ENCODE measurements around the gene KSR2. TPM values are rescaled to one million over a fixed set of nuclear protein-coding genes. Genes with fewer than 3 reads are reported as not detected.

The KSR2 gene
- total RNA-seq, 2 experiments from 2014 or later: 0.14 to 0.16 TPM

DNA sequence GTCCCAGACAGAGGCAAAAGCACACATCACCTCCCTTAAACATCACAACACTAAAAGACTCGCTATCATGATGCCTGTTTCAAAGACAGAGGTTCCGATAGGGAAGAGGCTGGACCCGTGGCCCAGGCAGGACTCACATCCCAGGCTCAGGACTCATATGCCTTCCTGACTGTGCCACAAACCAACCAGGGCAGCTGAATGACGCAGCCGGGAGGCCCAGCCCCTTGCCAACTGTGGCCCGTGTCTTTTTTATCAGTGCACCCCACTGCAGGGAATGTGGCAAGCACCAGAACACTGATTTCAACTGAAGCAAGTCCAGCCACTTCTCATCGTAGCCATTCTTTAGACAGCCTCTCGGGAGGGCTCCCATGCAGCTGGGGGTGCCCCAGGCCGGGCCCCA lies 132.3 kb downstream of the KSR2 start:
- intact Hi-C loops (cut with DNase I, micrococcal nuclease): loop anchor here (5.0 to 10.0 kb wide), 2 partner anchors 232 to 249 kb away; no protein-coding TSS in a partner anchor
- Mint-ChIP-seq H3K9me3 (ENCODE audit: low read depth) (no peaks in the 10 kb centered on the region), H3K4me1 (peaks cover 6% of the 10 kb centered on the region), H3K27me3 (peaks cover 19% of the 10 kb centered on the region), H3K36me3 (ENCODE audit: low read depth) (no peaks in the 10 kb centered on the region), H3K27ac (no peak overlapping the region), H3K4me3 (no peak overlapping the region)
- ATAC-seq: no peak
- ChIA-PET POLR2A (no interaction called here), CTCF (interaction anchor here (0.5 to 4.1 kb wide), 20 partner anchors 9 to 956 kb away, joined by 3 to 35 read pairs (median 5); partner anchors contain the start of gene PEBP1)
- DNase-seq: no peak

DNA sequence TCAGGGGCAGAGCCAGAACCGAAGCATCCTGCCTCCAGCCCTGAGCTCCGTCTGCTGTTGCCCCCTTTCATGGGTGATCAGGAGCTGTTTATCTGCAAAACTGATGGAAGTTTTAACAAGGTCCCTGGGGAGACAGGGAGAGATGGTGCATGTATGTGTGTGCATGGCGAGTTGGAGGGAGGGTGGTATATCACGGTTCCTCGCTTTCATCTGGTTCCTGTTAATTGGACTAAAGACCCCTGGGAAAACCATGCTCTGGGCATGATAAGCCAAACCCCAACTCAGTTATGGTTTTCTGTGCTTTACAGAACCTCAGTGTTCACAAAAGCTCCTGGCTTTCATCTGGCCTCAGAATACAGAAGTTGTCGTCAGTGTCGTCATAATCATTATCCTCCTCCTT lies 133.6 kb downstream of the KSR2 start:
- ATAC-seq: no peak
- CTCF ChIA-PET: interaction anchor here (0.8 to 1.0 kb wide), 3 partner anchors 15 to 622 kb away, joined by 3 read pairs; no protein-coding TSS in a partner anchor
- H3K4me3 Mint-ChIP-seq: no peak overlapping the region
- no peak overlapping the region for H3K27ac Mint-ChIP-seq
- H3K4me1 Mint-ChIP-seq: peaks cover 6% of the 10 kb centered on the region
- no peaks in the 10 kb centered on the region for H3K36me3 Mint-ChIP-seq (ENCODE audit: low read depth)
- DNase-seq: no peak
- intact Hi-C loops (cut with DNase I, micrococcal nuclease): loop anchor here (5.0 to 10.0 kb wide), 2 partner anchors 230 to 248 kb away; no protein-coding TSS in a partner anchor
- POLR2A ChIA-PET: no interaction called here
- H3K27me3 Mint-ChIP-seq: peaks cover 17% of the 10 kb centered on the region
- no peaks in the 10 kb centered on the region for H3K9me3 Mint-ChIP-seq (ENCODE audit: low read depth)

DNA sequence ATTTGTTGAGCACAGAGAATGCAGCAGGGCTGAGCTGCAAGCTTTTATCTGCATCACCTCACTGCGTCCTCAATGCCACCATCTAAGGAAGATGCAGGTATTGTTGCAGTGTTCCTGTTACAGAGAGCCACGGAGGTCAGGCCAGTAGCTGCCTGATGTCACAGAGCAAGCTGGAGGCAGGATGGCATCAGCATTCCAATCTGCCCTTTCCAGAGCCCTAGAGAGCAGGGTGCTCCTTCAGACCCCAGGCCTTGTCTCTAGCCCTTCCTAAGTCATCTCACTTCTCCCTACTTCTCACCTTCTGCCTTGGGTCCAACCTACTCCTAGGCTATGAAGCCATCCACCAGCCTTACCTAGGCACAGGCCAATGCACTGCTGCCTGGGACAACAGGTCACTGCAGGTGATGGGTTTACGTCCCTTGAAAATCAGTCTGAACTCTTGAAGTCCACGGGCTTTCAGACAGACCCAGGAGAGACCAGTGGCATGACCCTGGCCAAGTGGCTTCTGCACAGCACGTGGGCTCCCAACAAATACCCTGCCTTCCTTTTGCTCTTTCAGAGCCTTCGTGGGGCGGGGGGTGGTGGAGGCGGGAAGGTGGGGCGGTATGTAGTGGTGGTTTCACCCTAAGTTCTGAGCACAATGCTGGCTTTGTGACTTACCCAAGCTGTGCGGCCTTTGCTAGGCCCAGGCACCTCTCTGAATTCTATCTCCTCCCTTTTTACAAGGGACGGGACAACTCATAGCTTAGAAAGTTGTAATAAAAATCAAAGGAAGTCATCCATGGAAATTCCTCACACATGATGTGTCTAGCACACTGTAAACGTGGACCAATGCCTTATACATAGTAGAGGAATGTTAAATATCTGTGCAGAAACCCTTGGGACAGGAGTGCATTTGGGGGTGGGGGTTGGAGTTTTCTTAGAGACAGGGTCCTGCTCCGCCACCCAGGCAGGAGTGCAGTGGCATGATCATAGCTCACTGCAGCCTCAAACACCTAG lies 136.0 kb downstream of the KSR2 start:
- peaks cover 6% of the 10 kb centered on the region for H3K4me1 Mint-ChIP-seq
- H3K27me3 Mint-ChIP-seq: peaks cover 11% of the 10 kb centered on the region
- intact Hi-C loops (cut with DNase I, micrococcal nuclease): loop anchor here in 1 of 2 experiments (10.0 kb wide), 1 partner anchor 228 kb away; no protein-coding TSS in a partner anchor
- H3K36me3 Mint-ChIP-seq (ENCODE audit: low read depth): no peaks in the 10 kb centered on the region
- POLR2A ChIA-PET: no interaction called here
- peaks cover 13% of the 10 kb centered on the region for H3K9me3 Mint-ChIP-seq (ENCODE audit: low read depth)
- no peak for ATAC-seq
- CTCF ChIA-PET: interaction anchor here (0.6 to 1.5 kb wide), 8 partner anchors 19 to 1121 kb away, joined by 3 read pairs; no protein-coding TSS in a partner anchor
- H3K4me3 Mint-ChIP-seq: no peak overlapping the region
- no peak for DNase-seq
- H3K27ac Mint-ChIP-seq: no peak overlapping the region

DNA sequence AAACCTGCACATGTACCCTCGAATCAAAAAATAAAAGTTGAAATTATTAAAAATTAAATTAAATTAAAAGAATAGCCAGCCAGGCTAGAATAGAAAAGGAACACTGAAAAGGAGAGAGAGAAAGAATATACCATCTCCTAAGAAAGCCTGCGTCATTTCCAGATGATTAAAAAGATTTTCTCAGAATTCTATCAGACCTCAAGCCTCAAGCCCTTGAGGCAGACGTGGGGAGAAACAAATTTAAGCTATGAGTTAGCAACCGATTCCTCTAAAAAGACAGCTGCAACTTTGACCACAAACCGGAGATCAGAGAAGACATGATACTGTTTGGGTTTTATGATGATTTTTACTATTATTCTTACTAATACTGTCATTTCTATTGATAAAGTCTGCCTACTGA lies 138.3 kb downstream of the KSR2 start:
- H3K4me1 Mint-ChIP-seq: no peaks in the 10 kb centered on the region
- CTCF ChIA-PET: interaction anchor here (1.1 to 1.4 kb wide), 2 partner anchors 19 to 462 kb away, joined by 3 read pairs; no protein-coding TSS in a partner anchor
- intact Hi-C loops (cut with DNase I, micrococcal nuclease): loop anchor here in 1 of 2 experiments (10.0 kb wide), 1 partner anchor 226 kb away; no protein-coding TSS in a partner anchor
- H3K4me3 Mint-ChIP-seq: no peak overlapping the region
- H3K27me3 Mint-ChIP-seq: no peaks in the 10 kb centered on the region
- H3K9me3 Mint-ChIP-seq (ENCODE audit: low read depth): peaks cover 13% of the 10 kb centered on the region
- POLR2A ChIA-PET: no interaction called here
- DNase-seq (no peak), ATAC-seq (no peak)
- no peaks in the 10 kb centered on the region for H3K36me3 Mint-ChIP-seq (ENCODE audit: low read depth)
- H3K27ac Mint-ChIP-seq: no peak overlapping the region

DNA sequence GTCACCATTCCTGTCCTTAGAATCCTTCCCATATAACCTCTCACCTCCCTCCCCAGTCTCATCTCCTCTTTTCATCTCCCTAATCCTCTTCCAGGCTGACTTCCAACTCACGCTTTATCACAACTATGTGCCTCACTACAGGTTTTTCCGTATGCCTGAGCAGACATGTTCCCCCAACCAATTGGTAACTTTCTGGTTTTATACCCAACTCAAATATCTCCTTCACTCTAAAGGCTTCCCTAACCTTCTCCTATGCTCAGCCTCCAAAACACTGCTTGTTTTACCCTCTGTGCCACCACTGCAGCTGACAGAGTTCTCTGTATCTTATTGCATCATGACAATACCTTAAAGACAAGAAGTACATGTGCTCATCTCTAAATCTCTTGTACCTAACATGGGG lies 139.7 kb downstream of the KSR2 start:
- CTCF ChIA-PET: interaction anchor here (0.5 to 1.3 kb wide), 2 partner anchors 8 to 1716 kb away, joined by 4 read pairs; no protein-coding TSS in a partner anchor
- intact Hi-C loops (cut with DNase I, micrococcal nuclease): no loop called here
- Mint-ChIP-seq H3K36me3 (ENCODE audit: low read depth) (no peaks in the 10 kb centered on the region), H3K27ac (no peak overlapping the region), H3K27me3 (no peaks in the 10 kb centered on the region), H3K4me1 (no peaks in the 10 kb centered on the region), H3K9me3 (ENCODE audit: low read depth) (peaks cover 13% of the 10 kb centered on the region), H3K4me3 (no peak overlapping the region)
- ATAC-seq: no peak
- DNase-seq: no peak
- POLR2A ChIA-PET: interaction anchor here (0.6 kb wide), 1 partner anchor 1105 kb away, joined by 12 read pairs; no protein-coding TSS in a partner anchor

DNA sequence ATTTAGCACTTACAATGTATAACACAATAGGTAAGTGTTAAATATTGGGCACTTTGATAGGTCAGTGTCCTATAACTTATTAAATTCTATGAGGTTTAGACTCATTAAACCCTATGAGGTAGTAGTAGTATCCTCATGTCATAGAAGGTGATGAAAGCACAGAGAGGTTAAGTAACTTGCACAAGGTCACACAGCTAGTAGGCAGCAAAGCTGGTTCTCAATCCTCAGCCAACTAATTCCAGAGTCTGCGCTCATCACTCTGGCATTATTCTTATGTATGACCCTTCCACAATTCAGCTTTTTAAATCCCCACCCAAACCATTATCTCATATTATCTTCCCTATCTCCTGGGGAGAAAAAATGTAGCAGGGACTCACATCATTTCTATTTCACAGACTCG lies 141.1 kb downstream of the KSR2 start:
- Mint-ChIP-seq H3K4me3 (no peak overlapping the region), H3K4me1 (no peaks in the 10 kb centered on the region), H3K27ac (no peak overlapping the region), H3K27me3 (peaks cover 5% of the 10 kb centered on the region), H3K9me3 (ENCODE audit: low read depth) (peaks cover 13% of the 10 kb centered on the region), H3K36me3 (ENCODE audit: low read depth) (no peaks in the 10 kb centered on the region)
- ATAC-seq (no peak), DNase-seq (no peak)
- ChIA-PET POLR2A (no interaction called here), CTCF (interaction anchor here (1.0 kb wide), 1 partner anchor 9 kb away, joined by 5 read pairs; no protein-coding TSS in a partner anchor)
- intact Hi-C loops (cut with DNase I, micrococcal nuclease): no loop called here

DNA sequence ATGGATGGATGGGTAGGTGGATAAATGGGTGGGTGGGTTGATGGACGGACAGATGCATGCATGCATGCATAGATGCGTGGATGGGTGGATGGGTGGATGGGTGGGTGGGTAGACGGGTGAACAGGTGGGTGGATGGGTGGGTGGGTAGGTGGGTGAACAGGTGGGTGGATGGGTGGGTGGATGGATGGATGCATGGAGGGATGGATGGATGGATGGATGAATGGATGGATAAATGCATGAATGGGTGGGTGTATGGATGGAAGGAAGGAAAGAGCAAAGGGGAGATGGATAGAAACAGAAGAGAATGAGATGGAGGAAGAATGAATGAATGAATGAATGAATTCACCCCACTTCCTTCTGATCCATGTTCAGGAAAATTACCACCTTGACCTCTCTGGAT lies 143.0 kb downstream of the KSR2 start:
- H3K4me1 Mint-ChIP-seq: no peaks in the 10 kb centered on the region
- ATAC-seq (no peak), DNase-seq (no peak)
- ChIA-PET CTCF (no interaction called here), POLR2A (interaction anchor here (0.6 kb wide), 1 partner anchor 576 kb away, joined by 3 read pairs; no protein-coding TSS in a partner anchor)
- H3K36me3 Mint-ChIP-seq (ENCODE audit: low read depth): no peaks in the 10 kb centered on the region
- peaks cover 7% of the 10 kb centered on the region for H3K27me3 Mint-ChIP-seq
- no peak overlapping the region for H3K27ac Mint-ChIP-seq
- no peak overlapping the region for H3K4me3 Mint-ChIP-seq
- intact Hi-C loops (cut with DNase I, micrococcal nuclease): no loop called here
- H3K9me3 Mint-ChIP-seq (ENCODE audit: low read depth): peaks cover 13% of the 10 kb centered on the region

DNA sequence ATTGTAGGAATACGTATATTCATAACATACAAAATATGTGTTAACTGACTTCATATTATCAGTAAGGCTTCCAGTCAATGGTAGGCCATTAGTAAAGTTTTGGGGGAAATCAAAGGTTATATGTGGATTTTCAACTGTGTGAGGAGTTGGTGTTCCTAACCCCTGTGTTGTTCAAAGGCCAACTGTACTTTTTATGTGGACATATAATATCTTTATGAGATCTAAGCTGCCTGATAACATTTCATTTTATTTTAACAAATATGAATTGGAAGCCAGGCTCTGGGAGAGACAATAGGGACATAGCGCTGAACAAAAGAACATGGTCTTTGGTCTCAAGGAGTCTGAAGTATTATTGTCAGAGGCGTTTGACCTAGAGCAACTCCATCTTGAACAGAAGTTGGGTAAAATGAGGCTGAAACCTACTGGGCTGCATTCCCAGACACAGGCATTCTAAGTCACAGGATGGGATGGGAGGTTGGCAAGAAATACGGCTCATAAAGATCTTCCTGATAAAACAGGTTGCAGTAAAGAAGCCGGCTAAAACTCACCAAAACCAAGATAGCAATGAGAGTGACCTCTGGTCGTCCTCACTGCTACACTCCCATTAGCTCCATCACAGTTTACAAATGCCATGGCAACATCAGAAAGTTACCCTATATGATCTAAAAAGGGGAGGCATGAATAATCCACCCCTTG lies 147.2 kb downstream of the KSR2 start:
- H3K4me3 Mint-ChIP-seq: no peak overlapping the region
- H3K4me1 Mint-ChIP-seq: no peaks in the 10 kb centered on the region
- no peaks in the 10 kb centered on the region for H3K36me3 Mint-ChIP-seq (ENCODE audit: low read depth)
- DNase-seq: no peak
- H3K9me3 Mint-ChIP-seq (ENCODE audit: low read depth): no peaks in the 10 kb centered on the region
- peaks cover 11% of the 10 kb centered on the region for H3K27me3 Mint-ChIP-seq
- CTCF ChIA-PET: no interaction called here
- POLR2A ChIA-PET: no interaction called here
- H3K27ac Mint-ChIP-seq: no peak overlapping the region
- ATAC-seq: no peak
- intact Hi-C loops (cut with DNase I, micrococcal nuclease): no loop called here

DNA sequence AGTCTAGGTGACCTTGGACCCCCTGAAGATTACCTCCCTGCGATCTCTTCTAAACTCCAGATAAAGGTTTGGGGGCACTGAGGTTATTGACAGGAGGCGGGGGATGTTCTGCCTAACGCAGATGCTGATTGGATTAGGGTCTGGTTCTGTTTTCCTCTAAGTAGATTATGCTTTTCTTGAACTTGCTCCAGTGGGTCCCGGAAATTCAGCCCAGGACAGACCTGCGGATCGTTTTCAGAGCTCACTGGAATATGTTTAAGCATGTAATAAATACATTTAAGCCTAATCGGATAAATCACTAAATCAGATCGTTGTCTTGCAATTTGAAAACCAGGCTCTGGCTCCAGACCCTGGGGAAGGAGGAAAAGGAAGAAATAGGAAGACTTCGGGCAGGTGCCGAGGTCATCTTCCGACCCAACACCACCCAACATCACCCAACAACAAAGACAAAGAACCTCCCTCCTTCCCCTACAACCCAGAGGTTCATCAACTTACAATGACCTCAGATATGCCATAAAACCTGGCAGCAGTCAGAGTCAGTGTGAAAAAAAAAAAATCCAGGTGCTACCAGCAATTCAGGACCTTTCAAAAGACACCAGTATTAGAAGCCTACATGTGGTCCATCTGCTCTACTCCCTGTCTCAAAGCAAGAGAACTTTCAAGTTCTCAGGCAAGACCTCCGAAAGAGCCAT lies 148.4 kb downstream of the KSR2 start:
- no peak overlapping the region for H3K4me3 Mint-ChIP-seq
- DNase-seq (no peak), ATAC-seq (no peak)
- H3K27me3 Mint-ChIP-seq: peaks cover 11% of the 10 kb centered on the region
- POLR2A ChIA-PET: no interaction called here
- H3K27ac Mint-ChIP-seq: no peak overlapping the region
- peaks cover 1% of the 10 kb centered on the region for H3K9me3 Mint-ChIP-seq (ENCODE audit: low read depth)
- intact Hi-C loops (cut with DNase I, micrococcal nuclease): no loop called here
- no peaks in the 10 kb centered on the region for H3K4me1 Mint-ChIP-seq
- CTCF ChIA-PET: no interaction called here
- no peaks in the 10 kb centered on the region for H3K36me3 Mint-ChIP-seq (ENCODE audit: low read depth)

DNA sequence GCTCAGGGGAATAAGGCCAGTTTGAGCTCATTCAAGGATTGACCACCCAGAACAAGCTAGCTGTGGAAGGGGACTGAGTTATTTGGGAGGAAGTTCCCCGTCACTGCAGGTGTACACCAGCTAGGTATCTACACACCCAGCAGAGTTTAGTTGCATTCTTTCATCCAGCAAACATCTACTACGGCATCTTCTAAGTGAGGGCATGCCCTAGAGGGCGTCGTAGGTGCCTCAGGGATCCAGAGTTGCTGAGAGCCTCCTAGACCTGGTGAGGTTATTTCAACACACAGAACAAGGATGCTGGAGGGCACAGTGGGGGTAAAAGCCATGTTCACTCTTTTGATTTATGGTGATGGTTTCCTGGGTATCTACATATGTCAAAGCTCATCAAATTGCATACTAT lies 149.6 kb downstream of the KSR2 start:
- H3K36me3 Mint-ChIP-seq (ENCODE audit: low read depth): no peaks in the 10 kb centered on the region
- intact Hi-C loops (cut with DNase I, micrococcal nuclease): no loop called here
- ATAC-seq (no peak), DNase-seq (no peak)
- H3K4me3 Mint-ChIP-seq: no peak overlapping the region
- peaks cover 1% of the 10 kb centered on the region for H3K9me3 Mint-ChIP-seq (ENCODE audit: low read depth)
- no peak overlapping the region for H3K27ac Mint-ChIP-seq
- peaks cover 11% of the 10 kb centered on the region for H3K27me3 Mint-ChIP-seq
- no peaks in the 10 kb centered on the region for H3K4me1 Mint-ChIP-seq
- CTCF ChIA-PET: interaction anchor here (0.8 to 1.4 kb wide), 3 partner anchors 29 to 38 kb away, joined by 3 to 4 read pairs (median 3); no protein-coding TSS in a partner anchor
- POLR2A ChIA-PET: no interaction called here

DNA sequence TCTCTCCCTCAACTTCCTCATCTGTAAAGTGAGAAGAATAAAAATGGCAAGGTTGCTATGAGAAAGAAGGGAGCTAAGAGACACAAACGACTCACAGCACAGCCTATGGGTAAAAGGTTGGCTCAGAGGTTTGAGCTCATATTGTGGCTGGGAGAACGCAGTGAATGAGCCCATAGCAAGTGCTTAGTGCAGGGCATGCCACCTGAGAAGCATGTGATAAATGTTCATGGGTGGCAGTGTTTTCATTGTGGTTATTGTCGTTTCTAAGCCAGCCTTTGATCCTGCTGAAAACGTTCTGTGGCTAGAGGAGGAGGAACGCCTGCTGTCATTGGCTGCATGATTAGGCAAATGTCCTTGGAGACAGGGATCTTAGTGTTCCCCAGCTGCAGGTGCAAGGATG lies 150.4 kb downstream of the KSR2 start:
- Mint-ChIP-seq H3K4me1 (no peaks in the 10 kb centered on the region), H3K27ac (no peak overlapping the region), H3K27me3 (peaks cover 11% of the 10 kb centered on the region), H3K9me3 (ENCODE audit: low read depth) (peaks cover 1% of the 10 kb centered on the region), H3K36me3 (ENCODE audit: low read depth) (no peaks in the 10 kb centered on the region), H3K4me3 (no peak overlapping the region)
- ChIA-PET POLR2A (no interaction called here), CTCF (interaction anchor here (0.8 to 1.4 kb wide), 4 partner anchors 30 to 53 kb away, joined by 3 to 4 read pairs (median 4); no protein-coding TSS in a partner anchor)
- intact Hi-C loops (cut with DNase I, micrococcal nuclease): no loop called here
- DNase-seq: no peak
- ATAC-seq: no peak
